Measurements from ENCODE around the gene COL4A2.
"Not testable (repeated sequence)": the region's sequence is repeated elsewhere in the genome, so short reads cannot be mapped to it uniquely, and the experiment has no call there.

COL4A2 gene

DNA sequence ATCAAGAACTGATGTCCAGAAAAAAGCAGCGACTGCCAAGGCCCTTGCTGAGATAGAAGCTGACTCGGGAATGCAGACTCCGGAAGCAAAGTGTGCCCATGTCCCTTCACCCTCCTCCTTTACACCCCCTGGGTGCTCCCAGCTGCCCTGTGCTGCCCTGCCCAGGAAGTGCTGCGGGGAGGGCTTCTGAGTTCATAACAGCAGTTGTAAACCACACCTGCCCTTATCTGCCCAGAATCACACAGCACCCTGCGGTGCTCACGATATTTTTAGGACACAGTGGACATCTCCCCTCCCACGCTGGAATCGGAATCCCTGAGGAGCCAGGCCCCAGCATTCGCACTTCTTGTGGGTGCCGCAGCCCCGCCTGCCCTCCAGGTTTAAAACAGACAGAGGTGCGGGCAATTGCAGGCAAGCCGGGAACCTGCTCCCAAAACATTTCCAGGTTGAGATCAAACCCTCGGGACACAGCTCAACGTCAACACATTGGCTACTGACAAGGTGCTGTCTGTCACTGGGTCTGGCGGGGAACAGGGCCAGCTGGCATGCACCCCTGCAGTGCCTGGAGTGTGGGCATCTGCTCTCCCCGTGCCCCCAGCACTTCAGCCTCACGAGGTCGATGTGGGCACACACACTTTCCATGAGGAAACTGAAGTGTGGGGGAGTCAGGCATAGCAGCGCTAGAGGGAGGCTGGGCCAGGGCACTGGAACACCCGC lies 217.6 kb downstream of the COL4A2 start:
- DNase-seq: peak; percentile 52

DNA sequence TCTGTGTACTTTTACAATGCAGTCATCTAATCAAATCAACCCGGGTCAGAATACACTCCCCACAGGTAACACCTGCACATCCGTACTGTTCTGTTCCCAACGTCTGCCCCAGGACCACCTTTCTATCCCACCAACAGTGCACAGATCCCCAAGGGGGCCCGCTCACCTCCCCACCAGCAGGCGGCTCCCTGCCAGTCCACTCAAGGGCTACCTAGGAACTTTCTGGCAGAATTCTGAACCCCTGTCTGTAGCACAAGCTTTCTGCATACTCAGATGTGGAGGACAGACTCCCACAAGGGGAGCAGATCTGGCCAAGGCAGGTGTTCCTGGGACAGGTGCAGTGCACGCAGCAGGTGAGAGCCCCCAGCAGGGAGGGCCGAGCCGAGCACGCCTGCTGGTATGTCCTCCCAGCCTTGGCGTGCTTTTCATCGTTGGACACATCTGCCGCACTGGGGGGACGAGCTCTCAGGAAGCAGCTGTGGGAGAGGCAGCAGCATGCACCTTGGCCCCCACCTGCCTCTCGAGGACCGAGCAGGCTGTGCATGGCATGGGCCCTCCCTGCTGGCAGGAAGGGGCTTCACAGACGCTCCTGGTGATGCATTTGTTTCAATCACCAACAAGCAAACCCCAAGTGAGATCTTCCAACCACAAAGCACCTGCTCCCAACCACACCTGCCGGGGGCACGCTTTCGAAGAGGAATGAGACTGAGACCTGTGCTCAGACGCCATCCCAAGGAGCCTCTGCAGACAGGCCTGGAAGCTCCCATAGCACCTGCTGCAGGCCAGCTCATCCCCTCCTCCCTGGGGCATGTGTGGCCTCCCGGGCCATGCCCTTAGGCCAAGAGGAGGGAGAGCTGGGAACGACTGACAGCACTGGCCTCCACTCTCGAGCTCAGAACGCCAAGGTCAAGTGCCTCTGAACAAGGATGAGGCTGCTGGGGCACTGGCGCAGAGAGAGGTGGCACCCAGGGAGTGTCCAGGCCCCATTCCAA lies 218.5 kb downstream of the COL4A2 start:
- DNase-seq: no peak

DNA sequence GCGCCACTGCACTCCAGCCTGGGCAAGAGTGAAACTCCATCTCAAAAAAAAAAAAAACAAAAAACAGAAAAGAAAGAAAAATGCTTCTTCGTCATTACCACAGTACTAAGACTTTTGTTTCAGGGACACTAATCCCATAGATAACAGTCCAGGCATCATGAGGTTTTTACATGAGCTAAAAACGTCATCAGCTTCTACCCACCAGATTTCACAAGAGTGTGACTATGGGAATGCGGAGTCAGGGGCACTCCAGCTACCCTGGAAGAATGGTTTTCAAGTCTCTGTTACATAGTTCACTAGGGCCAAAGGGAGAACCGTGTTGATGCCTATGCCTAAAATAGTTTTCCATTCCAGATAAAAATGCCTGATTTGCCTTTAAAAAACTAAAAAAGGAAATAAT lies 221.3 kb downstream of the COL4A2 start:
- peak; percentile 19 for DNase-seq

DNA sequence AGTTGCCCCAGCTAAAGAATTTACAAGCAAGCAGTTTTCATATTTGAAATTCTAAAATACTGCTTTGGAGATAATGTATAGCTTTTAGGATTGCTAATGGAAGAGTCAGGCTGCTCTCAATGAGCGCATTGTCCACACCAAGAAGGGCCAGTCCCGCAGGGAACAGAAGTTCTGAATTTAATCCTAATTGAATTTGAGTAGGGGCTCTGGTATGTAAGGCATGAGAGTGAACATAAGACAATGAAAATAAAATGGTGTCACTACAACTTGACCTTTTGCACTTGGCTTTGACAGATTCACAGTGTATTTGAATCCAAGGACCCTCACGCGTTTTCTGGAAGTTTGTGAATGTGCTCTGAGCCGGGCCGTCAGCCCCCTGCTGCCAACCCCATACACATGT lies 221.8 kb downstream of the COL4A2 start:
- DNase-seq: no peak

DNA sequence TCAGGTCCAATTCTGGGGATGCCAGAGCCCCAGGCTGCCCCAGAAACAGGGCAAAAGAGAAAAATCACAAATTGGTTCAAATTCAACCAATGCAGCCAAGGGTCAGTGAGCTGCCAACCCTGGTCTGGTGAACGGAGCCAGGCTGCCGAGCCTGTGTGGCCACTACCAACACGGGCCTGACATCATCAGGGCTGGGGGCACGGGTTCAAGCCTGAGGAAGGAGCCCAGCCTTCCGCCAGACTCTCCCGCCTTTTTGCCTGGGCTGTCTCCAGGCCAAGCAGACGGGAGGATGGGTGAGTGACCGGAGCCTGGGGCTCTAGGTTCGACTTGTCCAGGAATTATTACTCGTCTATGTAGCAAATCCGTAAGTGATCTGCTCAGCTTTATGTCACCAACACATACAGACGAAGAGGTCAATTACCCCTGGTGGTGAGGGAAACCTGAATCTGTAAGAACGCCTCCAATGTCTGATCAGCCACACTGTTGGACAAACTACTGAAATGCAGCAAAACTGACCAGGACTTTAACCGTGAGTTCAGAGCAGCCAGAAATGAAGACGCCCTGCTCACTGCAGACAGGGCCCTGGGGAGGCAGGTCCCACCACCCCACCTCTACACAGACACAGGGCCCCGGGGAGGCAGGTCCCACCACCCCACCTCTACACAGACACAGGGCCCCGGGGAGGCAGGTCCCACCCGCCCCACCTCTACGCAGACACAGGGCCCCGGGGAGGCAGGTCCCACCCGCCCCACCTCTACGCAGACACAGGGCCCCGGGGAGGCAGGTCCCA lies 222.6 kb downstream of the COL4A2 start:
- no peak for DNase-seq

DNA sequence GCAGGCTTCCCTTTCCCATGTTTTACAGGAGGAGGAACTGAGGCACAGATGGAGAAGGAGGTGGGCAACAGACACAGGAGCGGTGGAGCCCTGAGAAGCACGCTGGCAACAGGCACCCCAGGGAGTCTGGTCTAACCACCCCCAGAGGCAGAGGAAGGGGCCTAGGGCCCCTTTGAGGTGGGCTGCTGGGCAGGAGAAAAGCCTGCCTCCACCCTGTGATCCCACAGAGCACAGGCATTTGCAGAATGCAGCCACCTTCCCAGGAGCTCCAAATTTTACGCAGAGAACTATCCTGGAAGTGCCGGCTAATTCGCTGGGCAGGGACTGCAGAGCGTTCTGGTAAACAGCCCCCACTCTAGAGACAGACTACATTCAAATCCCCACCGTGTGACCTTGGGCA lies 224.0 kb downstream of the COL4A2 start:
- DNase-seq: no peak

DNA sequence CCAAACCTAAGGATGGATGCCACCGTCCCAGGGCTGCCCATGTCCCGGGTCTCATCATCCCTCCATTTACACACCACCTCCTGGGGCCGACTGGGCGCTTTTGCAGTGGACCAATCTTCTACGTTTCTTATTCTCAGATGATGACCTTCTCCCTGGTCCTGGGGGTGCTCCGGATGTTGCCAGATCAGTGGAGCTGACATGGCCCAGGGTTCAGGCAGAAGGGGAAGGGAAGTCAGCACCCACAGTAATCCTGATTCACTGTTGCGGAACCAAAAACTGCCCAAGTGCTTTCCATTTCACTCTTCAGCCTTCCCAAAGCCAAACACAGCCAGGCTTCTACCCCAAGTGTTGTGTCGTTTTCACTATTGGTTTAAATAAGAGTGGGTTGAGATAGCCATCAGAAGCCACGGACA lies 224.6 kb downstream of the COL4A2 start:
- no peak for DNase-seq

DNA sequence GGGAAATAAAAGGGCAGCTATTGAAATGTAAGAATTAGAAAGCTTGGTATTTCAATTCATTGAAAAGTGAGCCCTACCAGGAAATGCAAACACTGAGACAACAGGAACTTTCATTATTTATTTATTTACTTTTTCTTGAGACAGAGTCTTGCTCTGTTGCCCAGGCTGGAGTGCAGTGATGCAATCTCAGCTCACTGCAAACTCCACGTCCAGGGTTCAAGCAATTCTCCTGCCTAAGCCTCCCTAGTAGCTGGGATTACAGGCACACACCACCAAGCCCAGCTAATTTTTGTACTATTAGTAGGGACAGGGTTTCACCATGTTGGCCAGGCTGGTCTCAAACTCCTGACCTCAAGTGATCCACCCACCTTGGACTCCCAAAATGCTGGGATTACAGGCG lies 225.2 kb downstream of the COL4A2 start:
- DNase-seq: not testable (repeated sequence)

DNA sequence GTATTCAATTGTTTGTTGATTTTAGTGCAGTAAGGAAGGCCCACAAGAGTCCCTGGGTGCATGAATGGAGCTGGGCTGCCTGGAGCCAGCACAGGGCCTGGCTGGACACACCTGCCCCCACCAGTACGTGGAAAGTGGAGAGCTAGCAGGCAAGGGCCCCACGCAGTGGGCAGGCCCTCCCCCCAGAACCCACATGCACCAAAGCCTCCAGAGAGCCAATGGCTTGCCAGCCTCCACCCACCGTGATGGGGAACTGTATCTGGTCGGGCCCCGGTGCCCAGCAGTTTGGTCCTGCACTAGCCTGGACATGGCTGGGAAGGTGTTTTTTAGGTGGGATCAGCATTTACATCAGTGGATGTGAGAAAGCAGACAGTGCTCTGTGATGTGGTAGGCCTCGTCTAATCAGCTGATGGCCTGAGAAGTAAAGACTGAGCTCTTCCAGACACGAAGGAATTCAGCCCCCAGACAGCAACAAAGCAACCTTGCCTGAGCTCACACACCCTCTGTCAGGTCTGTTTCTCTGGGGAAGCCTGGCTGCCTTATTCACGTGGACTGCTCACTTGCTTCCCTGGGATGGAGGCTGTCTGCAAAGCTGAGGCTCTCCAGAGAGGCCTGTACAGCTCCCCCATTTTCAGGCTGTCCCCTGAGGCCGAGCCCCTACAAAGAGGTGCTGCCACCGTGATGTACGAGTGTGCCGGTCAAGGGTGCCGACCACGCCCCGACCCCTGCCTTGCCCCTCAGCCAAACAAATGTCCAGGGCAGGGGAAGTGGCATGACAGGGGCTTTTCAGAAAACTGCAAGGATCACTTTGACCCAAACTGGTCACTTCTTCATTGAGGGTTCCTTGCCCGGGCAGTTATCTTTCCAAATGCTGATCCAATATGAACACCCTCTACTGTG lies 226.9 kb downstream of the COL4A2 start:
- DNase-seq: no peak

DNA sequence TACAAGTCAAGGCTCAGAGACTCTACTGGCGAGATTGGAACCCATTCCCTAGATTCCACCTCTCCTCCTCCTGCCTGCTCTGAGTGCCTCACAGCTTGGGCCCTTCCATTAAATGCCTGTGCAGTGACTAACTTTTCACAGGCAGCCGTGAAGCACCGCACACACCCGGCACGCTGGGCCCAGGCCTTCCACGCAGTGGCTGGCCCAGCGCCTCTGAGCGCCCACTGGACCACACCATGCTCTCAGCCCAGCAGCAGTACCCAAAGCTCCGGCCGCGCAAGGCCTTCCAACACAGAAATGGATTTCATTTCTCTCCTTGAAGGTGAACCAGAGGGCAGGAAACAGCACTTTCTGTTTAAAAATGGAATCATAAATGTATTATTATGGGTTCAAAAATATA lies 228.4 kb downstream of the COL4A2 start:
- no peak for DNase-seq

DNA sequence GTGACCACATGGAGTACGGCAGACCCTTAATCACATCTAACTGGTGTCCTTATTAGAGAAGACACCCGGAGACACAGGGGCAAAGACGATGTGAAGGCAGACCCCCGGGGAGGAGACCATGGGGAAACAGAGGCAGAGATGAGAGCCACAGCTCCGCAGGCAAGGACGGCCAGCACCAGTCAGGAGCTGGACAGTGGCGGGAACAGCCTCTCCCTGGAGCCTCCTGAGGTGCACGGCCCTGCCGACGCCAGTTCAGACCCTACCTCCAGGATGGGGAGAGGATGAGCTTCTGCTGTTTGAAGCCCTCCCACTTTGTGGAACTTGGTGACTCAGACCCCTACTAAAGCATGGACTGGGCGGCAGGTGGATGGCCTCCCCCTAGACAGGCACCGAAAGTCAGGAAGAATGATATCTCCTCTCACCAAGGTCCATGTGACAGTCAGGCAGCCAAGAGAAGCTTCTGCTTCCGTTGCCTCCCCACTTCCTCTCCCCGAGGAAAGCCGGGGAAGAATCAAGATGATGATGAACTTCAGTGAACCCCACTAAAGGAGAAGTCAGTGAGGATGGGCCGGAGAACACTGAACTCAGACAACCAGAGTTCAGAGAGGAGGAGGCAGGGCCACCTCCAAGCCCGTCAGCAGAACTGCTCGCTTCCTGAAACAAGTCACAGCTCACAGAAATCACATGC lies 229.1 kb downstream of the COL4A2 start:
- peak; percentile 57 for DNase-seq

DNA sequence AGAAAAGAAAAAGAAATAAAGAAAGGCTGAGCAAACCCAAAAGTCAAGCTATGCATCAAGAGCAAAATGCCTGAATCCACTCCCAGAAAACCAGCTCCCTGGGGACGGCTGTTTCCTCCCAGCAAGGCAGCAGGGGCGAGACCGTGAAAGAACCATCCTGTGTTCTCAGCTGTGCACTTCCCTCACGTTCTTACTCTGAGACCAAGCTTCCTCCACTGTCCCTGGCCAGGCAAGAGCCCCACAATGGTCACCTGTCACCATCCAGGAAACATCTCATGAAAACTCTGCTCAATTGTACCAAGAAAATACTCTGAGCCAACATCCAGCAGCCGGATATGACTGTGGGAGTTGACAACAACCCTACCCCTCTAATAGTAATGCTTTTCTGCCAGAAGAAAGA lies 231.5 kb downstream of the COL4A2 start:
- no peak for DNase-seq

DNA sequence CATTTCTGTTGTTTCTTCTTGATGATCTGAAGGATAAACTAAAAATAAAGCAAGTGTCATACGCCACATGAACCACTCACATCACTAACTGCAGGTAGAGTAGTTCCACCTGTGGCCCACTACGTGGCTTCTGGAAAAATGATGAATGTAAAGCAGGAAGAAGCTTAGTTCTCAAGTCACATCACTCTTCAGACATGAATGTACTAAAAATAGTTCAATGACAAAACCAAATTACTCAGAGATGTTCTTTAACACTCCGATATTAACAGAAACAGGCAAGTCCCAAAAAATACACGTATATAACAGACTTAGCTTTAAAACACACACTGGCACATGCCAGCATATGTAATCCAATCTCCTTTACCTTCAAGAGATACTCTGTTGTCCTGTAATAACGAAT lies 232.8 kb downstream of the COL4A2 start:
- no peak for DNase-seq

DNA sequence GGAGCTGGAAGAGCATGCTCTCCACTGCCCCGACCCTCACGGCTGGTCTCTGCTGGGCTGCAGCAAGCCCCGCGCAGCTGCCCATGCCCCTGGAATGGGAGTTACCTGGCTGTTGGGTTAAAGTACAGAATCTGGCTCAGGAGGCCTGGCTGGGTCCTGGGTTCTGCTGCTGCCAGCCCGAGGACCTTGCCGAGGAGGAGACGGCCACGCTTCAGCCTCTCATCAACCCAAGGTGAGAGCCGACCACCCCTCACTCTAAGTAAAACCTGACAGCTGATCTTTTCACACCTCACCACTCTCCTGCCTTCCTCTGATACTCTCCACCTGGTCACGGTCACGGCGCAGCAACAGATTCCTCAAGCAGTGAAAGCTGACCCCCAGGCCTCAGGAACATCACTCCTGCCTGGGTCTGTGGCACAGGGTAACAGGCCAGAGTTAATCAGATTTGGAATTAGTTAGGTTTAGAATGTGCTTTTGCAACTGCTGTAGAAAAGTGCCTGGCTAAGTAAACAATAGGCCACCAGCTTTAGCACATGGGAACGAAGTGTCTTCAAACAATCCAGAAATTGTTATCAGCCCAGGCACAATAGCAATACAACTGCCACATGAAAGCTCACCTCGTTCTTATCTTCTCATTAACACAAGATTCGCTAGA lies 233.9 kb downstream of the COL4A2 start:
- no peak for DNase-seq

DNA sequence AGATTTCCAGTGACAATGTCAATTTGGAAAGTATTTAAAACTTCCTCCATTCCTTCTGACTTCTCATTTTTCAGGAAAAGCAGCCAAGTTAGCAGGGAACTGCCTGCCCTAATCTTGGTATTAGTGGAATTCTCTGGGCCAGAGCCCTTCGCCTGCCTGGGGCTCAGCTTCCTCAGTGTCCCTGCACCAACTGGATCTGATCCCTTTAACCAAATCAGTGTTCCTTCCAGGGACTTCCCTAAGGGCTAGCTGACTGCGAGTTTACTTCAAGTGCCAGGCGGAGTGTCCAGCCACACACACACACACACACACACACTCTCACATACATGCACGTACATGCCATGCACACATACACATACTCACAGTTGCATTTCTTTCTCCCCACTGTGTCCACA lies 234.4 kb downstream of the COL4A2 start:
- DNase-seq: no peak

DNA sequence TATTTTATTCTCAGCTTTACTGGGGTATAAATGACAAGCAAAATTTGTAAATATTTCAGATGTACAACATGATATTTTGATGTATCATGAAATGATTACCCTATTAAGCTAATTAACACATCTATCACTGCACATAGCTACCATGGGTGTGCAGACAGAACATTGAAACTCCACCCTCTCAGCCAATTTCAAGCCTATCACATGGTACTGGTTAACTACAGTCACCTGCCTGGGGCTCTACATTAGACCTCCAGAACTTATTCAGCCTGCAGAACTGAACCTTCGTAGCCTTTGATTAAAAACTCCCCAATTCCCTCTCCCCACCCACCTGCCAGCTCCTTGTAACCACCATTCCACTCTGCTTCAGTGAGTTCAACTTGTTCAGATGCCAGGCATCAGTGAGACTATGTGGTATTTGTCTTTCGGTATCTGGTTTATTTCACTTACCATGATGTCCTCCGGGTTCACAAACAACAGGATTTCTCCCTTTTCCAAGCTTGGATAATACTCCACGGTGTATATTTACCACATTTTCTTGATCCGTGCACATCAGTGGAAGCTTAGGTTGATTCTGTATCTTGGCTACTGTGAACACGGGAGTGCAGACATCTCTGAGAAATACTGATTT lies 235.2 kb downstream of the COL4A2 start:
- DNase-seq: no peak

DNA sequence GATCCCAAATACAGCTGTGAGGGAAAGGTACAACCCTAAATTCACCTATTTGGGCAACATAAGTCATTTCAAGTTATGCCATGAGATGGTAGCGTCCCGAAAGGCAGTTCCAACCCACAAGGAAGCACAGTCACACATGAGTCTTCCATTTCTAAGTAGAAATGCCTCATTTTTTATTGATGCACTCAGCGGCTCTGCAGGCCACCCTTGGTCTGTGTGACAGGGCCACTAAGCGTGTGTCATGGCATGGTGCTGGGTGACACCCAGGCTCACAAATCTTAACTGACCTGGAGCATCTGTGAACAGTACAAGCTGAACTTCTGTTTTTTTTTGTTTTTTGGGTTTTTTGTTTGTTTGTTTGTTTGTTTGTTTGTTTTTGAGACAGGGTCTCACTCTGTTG lies 239.3 kb downstream of the COL4A2 start:
- DNase-seq: no peak

DNA sequence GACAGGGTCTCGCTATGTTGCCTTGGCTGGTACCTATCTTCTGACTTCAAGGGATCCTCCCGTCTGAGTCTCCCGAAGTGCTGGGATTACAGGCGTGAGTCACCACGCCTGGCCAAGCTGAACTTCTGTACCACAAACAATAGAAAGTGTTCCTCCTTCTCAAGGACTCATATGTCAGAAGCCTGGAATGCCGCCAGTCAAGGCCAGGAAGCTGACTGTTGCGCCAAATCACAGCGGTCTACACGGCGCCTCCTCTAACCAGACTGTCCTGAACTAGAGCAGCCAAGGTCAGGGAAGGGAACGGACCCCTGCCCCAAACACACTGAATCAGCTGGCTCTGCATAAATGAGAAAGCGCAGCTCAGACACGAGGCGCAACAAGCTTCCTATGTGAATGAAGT lies 239.8 kb downstream of the COL4A2 start:
- no peak for DNase-seq

DNA sequence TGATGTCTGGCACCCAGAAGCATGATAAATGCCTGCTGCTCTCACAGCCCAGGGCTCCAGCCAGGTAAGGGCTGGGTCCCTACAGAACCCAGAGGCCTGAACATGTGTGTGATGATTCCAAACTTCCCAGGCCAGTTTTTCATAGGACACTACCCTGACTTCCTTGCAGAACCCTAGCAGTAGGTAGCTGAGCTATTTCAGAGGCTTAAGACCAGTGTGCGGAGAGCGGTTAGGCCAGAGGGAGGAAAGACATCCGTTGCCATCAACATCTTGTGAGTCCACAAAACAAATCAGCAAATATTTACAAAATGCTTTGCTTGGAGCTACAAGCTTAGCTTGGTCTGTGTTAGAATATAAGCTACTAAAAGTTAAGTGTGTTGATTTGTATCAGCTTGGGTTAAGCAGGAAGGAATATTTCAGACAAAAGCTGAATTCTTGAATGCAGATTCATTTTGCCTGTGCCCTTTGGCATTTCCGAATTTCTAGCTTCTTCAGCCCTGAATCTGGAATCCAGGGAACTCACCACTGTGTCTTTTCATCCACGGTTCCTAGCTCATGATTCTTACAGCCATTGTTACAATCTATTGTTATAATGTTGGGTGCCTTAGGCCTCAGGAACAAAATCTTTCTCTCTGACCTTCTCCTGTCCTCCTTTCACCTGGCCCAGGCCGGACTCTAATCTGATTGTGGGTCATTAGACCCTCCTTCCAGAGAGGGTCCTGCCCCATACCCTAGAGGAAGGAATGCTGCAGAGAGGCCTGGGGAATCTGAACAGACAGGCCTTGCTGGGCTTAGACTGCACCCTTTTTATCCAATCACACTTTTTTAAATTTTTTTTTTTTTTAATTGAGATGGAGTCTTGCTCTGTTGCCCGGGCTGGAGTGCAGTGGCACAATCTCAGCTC lies 242.1 kb downstream of the COL4A2 start:
- no peak for DNase-seq

DNA sequence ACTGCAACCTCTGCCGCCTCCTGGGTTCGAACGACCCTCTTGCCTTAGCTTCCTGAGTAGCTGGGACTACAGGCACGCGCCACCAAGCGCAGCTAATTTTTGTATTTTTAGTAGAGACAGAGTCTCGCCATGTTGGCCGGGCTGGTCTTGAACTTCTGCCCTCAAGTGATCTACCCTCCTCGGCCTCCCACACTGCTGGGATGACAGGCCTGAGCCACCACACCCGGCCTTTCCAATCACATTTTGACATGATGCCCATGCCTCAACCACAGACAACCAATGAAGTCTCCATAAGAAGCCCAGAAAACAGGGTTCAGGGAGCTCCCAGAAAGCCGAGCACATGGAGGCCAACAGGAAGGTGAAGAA lies 242.7 kb downstream of the COL4A2 start:
- no peak for DNase-seq
